Measurements from ENCODE around the gene L3MBTL2.
"Not testable (repeated sequence)": the region's sequence is repeated elsewhere in the genome, so short reads cannot be mapped to it uniquely, and the experiment has no call there.

Gene L3MBTL2

GRCh38 chr22:41241133-41241676 lies 36.1 kb downstream of the L3MBTL2 start:
- no peak for DNase-seq (ENCODE audit: low spot score)

DNA sequence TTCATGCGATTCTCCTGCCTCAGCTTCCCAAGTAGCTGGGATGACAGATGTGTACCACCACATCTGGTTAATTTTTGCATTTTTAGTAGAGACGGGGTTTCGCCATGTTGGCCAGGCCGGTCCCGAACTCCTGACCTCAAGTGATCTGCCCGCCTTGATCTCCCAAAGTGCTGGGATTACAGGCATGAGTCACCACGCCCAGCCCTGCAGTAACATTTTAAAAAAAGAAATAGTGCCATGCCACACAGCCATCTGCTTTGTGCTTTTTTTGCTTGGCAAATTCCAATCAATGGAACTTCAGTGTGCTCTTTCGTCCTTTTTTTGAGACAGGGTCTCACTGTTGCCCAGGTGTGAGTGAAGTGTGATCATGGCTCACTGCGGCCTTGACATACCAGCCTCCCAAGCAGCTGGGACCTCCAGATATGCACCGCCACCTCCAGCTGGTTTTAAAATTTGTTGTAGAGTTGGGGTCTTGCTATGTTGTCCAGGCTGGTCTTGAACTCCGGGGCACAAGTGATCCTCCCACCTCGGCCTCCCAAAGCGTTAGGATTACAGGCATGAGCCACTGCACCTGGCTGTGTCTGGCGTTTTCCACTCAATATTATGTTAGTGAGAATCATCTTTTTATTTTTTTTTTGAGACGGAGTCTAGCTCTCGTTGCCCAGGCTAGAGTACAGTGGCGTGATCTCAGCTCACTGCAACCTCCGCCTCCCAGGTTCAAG lies 37.4 kb downstream of the L3MBTL2 start:
- no peak for DNase-seq (ENCODE audit: low spot score)

DNA sequence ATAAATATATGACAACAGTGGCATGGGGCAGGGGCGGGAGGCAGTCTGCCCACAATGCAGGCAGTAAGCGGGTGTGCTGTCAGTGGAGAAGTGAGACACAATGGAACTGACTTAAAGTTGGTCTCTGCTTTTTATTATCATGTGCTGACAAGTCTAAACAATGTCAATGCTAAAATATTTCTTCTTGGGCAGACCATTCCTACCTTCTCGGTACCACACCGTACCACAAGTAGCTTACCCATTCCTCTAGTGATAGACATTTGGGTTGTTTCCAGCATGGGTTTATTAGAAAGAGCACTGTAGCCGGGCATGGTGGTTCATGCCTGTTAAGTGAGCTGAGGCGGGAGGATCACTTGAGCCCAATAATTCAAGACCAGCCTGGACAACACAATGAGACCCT lies 38.2 kb downstream of the L3MBTL2 start:
- no peak for DNase-seq (ENCODE audit: low spot score)

DNA sequence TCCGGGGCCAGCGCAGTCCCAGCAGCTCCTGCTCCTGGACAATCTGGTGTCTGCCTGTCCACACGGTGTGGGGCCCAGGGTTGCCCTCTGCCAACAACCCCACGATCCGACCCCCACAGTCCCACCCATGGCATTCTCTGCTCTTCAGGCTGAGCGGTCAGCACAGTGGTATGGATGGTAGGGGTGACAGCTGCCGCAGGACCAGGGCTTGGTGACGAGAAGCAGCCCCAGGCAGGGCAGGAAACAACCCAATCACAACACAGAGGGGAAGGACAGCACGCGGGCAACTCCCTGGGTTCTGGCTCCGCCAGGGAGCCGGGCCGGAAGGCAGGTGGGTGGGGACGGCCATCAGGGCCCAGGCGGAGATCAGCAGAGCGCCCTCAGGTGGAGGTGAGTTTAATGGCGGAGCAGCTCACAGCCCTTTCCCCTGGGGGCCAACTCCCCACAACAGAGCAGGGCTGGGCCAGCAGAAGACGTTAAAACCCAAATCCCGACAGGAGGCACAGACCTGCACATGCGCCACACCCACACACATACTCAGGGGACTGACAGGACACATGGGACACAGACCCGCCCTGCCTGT lies 40.9 kb downstream of the L3MBTL2 start:
- no peak for DNase-seq (ENCODE audit: low spot score)

DNA sequence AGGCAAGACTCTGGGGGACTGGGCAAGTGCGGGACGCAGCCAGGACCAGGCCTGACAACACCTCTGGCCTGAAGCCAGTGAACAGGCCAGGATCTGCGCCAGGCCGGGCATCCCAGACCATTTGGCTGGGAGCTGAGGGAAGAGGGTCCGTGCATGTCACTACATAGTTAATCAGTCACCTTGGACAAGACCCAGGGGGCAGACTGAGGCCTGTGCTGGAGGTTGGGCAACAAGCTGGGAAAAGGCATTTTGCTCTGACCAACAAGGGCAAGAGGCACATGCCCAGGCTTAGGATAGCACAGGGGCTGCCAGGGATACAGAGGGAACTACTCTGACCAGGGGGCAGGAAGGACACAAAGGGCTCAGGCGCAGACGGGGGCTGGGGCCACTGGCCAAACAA lies 42.6 kb downstream of the L3MBTL2 start:
- DNase-seq (ENCODE audit: low spot score), result no peak

DNA sequence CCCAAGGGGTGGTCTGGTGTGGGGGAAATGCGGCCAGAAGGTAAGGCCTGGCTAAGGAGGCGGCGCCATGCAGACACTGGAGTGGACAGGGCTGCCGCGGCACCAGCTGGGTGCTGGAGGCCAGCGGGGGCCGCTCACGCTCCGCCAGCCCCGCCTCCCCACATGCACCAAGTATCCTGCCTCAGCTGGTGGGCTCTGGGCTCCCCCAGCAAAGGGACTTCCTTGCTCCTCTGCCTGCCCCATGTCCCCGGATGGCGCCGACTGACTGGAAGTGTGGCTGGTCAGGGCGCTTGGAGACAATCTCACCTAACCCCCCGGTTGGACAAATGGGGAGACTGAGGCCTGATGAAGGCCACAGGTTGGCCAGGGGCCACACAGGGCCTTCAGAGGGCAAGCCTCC lies 43.2 kb downstream of the L3MBTL2 start:
- no peak for DNase-seq (ENCODE audit: low spot score)

DNA sequence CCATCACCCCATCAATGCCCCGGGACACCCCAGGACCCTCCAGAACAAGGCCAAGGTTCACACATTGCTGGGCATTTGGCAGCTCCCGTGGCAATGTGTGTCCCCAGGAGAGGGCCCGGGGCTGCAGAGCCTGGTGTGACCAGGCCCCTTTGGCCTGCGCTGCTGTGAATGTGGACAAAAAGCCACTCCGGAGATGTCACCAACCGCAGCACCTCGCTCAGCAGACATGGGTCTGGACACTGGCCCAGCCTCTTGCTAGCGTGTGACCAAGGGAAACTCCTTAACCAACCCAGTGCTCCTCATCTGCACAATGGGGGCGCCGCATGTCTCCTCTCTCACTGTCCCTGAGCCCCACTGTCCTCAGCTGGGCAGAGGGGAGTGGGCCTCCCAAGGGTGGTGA lies 43.6 kb downstream of the L3MBTL2 start:
- DNase-seq (ENCODE audit: low spot score), result no peak

- DNase-seq (ENCODE audit: low spot score), result no peak
These were observed 44.3 kb downstream of the L3MBTL2 start for GRCh38 chr22:41249442-41249841.

DNA sequence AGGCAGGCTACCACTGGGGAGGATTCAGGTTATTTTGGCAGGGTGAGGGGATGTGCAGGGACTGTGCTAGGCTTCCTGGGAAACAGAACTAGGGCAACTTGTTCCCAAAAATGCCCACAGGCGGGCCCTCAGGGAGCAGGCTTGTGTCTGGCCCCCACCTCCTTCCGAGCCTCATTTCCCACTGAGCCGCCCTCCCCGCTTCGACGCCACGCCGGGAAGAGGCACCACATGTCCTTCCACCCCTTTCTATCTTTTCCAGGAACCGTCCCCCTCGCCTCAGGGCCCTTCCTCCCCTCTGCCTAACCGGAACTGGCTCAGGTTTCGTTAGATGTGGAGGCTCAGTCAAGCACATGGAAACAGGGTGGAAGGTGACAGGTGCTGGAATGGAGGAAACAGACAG lies 45.0 kb downstream of the L3MBTL2 start:
- no peak for DNase-seq (ENCODE audit: low spot score)

GRCh38 chr22:41252365-41252764 lies 47.3 kb downstream of the L3MBTL2 start:
- DNase-seq (ENCODE audit: low spot score), result no peak

DNA sequence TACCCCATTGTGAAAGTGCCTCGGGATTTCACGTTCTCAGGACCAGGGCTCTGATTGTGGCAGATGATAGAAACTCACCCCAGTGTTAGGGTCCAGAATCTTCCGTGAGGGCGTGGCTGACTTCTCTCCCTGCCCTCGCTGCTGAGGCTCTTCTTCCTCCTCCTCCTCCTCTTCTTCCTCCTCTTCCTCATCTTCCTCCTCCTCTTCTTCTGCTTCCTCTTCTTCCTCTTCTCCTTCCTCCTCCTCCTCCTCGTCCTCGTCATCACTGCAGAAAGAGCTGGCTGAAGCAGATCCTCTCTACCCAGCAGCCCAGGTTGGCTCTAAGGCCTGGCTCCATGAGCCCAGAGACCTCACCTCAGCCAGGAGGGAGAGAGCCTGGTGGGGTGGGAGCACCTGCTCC lies 49.1 kb downstream of the L3MBTL2 start:
- DNase-seq (ENCODE audit: low spot score), result no peak

- DNase-seq (ENCODE audit: low spot score), result no peak
These were observed 51.4 kb downstream of the L3MBTL2 start for GRCh38 chr22:41256254-41257253.

DNA sequence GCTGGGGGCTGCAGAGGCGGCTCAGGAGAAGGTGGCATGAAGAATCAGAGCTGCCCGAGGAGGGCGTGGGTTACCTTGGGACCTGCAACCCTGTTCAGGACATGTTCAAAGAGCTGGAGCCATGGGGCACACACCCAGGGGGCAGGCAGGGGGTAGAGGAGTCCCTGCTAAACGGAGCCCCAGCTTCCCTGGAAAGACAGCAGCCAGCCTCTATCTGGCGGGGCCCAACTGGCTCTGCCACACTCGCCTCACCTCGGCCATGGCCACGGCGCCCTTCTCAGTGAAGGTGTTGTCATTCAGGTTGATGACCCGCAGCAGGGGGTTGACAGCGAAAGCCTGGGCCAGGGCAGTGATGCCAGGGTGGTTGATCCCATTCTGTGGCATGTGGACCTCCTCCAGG lies 52.6 kb downstream of the L3MBTL2 start:
- DNase-seq (ENCODE audit: low spot score), result no peak

- not testable (repeated sequence) for DNase-seq (ENCODE audit: low spot score)
These were observed 54.6 kb downstream of the L3MBTL2 start for GRCh38 chr22:41259756-41260155.

GRCh38 chr22:41260871-41261270 lies 55.8 kb downstream of the L3MBTL2 start:
- no peak for DNase-seq (ENCODE audit: low spot score)

GRCh38 chr22:41261541-41262249 lies 56.6 kb downstream of the L3MBTL2 start:
- DNase-seq (ENCODE audit: low spot score), result no peak

DNA sequence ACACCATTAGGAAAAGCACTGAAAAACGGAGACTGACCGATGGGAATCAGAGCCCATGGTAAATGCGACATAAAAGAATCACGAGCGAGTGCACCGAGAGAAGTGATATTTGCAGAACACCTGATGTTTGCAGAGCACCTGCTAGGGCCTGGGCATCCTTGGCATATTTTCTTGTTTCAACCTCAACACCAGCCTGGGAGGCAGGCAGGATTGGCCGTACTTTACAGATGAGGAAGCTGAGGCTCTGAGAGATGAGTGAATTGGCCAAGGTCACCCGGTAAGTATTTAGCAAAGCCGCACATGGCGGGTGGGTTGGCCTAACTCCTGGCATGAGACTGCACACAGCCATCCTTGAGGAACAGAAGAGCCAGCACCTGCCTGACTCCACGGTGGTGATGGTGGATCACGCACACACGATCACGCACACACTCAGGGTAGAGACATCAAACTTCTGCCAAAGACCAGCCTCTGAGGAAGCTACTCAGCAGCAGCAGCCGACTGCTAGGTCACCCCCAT lies 57.2 kb downstream of the L3MBTL2 start:
- no peak for DNase-seq (ENCODE audit: low spot score)

DNA sequence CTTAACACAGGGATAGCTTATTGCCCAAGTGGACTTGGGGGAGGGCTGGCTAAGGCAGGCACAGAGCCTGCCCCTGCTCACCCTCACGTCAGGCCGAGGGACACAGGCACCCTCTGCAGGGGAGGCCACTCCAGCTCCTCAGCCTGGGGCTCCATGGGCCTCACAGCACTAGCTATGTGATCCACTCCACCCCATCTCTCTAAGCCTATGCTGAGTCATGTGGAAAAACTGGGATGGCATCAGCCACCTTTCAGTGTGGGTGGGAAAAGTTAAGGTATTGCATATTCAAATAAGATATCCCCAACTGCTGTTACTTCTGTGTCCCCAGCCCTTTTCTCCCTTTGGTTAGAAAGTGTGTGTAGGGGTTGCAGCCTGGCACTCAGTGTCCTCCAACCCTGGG lies 58.6 kb downstream of the L3MBTL2 start:
- no peak for DNase-seq (ENCODE audit: low spot score)

DNA sequence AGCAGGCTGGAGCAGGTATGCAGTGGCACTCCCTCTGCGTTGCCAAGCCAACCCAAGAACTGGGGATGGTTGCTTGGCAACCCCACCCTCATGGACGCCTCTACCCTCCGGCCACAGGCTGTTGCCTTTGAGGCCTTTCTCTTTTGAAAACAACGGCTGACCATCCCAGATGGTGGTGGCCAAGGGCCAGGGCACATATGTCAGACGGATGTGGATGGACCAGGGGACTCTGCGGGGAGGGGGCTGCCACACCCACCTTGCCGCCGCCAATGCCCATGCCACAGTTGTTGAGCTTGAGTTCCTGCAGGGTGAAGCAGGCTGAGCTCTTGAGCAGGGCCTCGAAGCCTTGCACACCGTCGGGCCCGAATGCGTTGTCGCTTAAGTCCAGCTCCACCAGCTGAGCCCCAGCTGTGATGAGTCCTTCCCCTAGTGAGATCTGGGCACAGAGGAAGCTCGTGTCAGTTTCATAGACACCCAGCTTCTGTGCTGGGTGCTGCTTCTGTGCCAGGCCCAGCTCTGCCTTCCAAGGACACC lies 59.4 kb downstream of the L3MBTL2 start:
- DNase-seq (ENCODE audit: low spot score), result no peak

DNA sequence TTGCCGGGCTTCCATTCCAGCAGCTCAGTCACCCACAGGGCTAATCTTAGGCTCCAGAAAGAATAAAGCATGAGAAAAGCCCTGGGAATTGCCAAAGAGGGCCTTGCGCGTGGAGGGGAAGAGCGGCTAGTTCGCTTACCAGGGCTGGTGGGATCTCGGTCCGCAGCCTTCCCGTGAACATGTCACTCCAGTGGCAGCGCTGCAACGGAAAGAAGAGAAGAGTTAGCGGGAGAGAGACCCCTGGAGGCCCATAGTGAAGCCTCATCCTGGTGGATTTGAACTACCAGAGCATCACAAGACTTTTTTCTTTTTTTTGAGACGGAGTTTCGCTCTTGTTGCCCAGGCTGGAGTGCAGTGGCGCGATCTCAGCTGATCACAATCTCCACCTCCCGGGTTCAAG lies 62.8 kb downstream of the L3MBTL2 start:
- DNase-seq (ENCODE audit: low spot score), result no peak

GRCh38 chr22:41271787-41272186 lies 66.7 kb downstream of the L3MBTL2 start:
- DNase-seq (ENCODE audit: low spot score), result no peak
